NCI-H345 (cell line): ENCODE results near the gene SH3RF3.

ENCODE experiments used
- DNase-seq: peaks from one replicate; lab custom pipeline; 2025; lab: John Stamatoyannopoulos, UW

Gene SH3RF3

GRCh38 chr2:109340381-109340780 is 211.4 kb downstream of the SH3RF3 start:
- no peak for DNase-seq

GRCh38 chr2:109341355-109342255 is 212.6 kb downstream of the SH3RF3 start:
- DNase-seq: no peak

GRCh38 chr2:109342256-109342850 is 213.3 kb downstream of the SH3RF3 start:
- no peak for DNase-seq

- no peak for DNase-seq
These were observed 213.9 kb downstream of the SH3RF3 start for GRCh38 chr2:109342930-109343329.

- no peak for DNase-seq
These were observed 214.5 kb downstream of the SH3RF3 start for GRCh38 chr2:109343460-109343859.

GRCh38 chr2:109344270-109344805 is 215.3 kb downstream of the SH3RF3 start:
- DNase-seq: no peak

GRCh38 chr2:109345091-109345490 is 216.1 kb downstream of the SH3RF3 start:
- no peak for DNase-seq

GRCh38 chr2:109345653-109346480 is 216.9 kb downstream of the SH3RF3 start:
- no peak for DNase-seq

- DNase-seq: no peak
These were observed 217.7 kb downstream of the SH3RF3 start for GRCh38 chr2:109346601-109347228.

- no peak for DNase-seq
These were observed 218.6 kb downstream of the SH3RF3 start for GRCh38 chr2:109347626-109348025.

GRCh38 chr2:109348190-109348589 is 219.2 kb downstream of the SH3RF3 start:
- DNase-seq: no peak

GRCh38 chr2:109348671-109349502 is 219.9 kb downstream of the SH3RF3 start:
- DNase-seq: peak; percentile 60

- DNase-seq: no peak
These were observed 220.8 kb downstream of the SH3RF3 start for GRCh38 chr2:109349503-109350465.

- DNase-seq: no peak
These were observed 221.5 kb downstream of the SH3RF3 start for GRCh38 chr2:109350526-109350925.

- no peak for DNase-seq
These were observed 222.3 kb downstream of the SH3RF3 start for GRCh38 chr2:109351164-109351756.

- DNase-seq: no peak
These were observed 223.3 kb downstream of the SH3RF3 start for GRCh38 chr2:109352056-109352897.

- DNase-seq: no peak
These were observed 224.1 kb downstream of the SH3RF3 start for GRCh38 chr2:109352898-109353689.
